Mucosa of stomach (tissue), 1 donor: Measurements from ENCODE around the gene HNRNPC.
"Not testable (repeated sequence)": the region's sequence is repeated elsewhere in the genome, so short reads cannot be mapped to it uniquely, and the experiment has no call there.

Experiments used
- H3K27me3 ChIP-seq: one replicate; pipeline ENCODE4 v1.7.0; 2013; ENCODE audit warnings: mild to moderate bottlenecking, low read length; ENCODE audit not compliant: control insufficient read depth, insufficient read depth
- H3K36me3 ChIP-seq: one replicate; pipeline ENCODE4 v1.7.0; 2013; ENCODE audit warnings: low read length; ENCODE audit not compliant: control insufficient read depth, insufficient read depth
- H3K4me1 ChIP-seq: one replicate; pipeline ENCODE4 v1.7.0; 2013; ENCODE audit warnings: mild to moderate bottlenecking, low read length; ENCODE audit not compliant: control insufficient read depth, insufficient read depth
- H3K4me3 ChIP-seq: one replicate; pipeline ENCODE4 v1.7.0; 2013; ENCODE audit warnings: low read length
- H3K9ac ChIP-seq: one replicate; pipeline ENCODE4 v1.7.0; 2013; ENCODE audit warnings: mild to moderate bottlenecking, low read length, moderate library complexity
- H3K9me3 ChIP-seq: one replicate; pipeline ENCODE4 v1.7.0; 2013; ENCODE audit warnings: mild to moderate bottlenecking, low read length, moderate library complexity; ENCODE audit not compliant: control insufficient read depth
- donor health status: Pancreatic carcinoma.

HNRNPC gene

GRCh38 chr14:21299562-21300130, 30.4 kb upstream of the HNRNPC start:
- Histone ChIP-seq H3K36me3 (no peaks in the 10 kb centered on the region), H3K27me3 (no peaks in the 10 kb centered on the region), H3K4me1 (peaks cover 3% of the 10 kb centered on the region), H3K9ac (no peak overlapping the region), H3K9me3 (no peaks in the 10 kb centered on the region), H3K4me3 (no peak overlapping the region)

- no peaks in the 10 kb centered on the region for H3K27me3 ChIP-seq
Observed at GRCh38 chr14:21298358-21298757, 29.1 kb upstream of the HNRNPC start.

GRCh38 chr14:21294026-21294425, 24.8 kb upstream of the HNRNPC start:
- H3K27me3 ChIP-seq, H3K9ac ChIP-seq, H3K4me1 ChIP-seq, H3K4me3 ChIP-seq, H3K36me3 ChIP-seq, H3K9me3 ChIP-seq: not testable (repeated sequence)

More at GRCh38 chr14:21298358-21298757, 29.1 kb upstream of the HNRNPC start:
- Histone ChIP-seq H3K9me3 (no peaks in the 10 kb centered on the region), H3K4me1 (peaks cover 3% of the 10 kb centered on the region), H3K9ac (no peak overlapping the region), H3K36me3 (no peaks in the 10 kb centered on the region), H3K4me3 (no peak overlapping the region)

- no peak overlapping the region for H3K4me3 ChIP-seq
- H3K27me3 ChIP-seq = no peaks in the 10 kb centered on the region
- H3K36me3 ChIP-seq = no peaks in the 10 kb centered on the region
- no peak overlapping the region for H3K9ac ChIP-seq
- no peaks in the 10 kb centered on the region for H3K9me3 ChIP-seq
- H3K4me1 ChIP-seq = no peaks in the 10 kb centered on the region
Observed at GRCh38 chr14:21287168-21287567, 17.9 kb upstream of the HNRNPC start.

GRCh38 chr14:21286516-21286915, 17.3 kb upstream of the HNRNPC start:
- not testable (repeated sequence) for H3K36me3 ChIP-seq, H3K9ac ChIP-seq, H3K4me3 ChIP-seq, H3K27me3 ChIP-seq, H3K9me3 ChIP-seq, H3K4me1 ChIP-seq

- not testable (repeated sequence) for H3K27me3 ChIP-seq, H3K9ac ChIP-seq, H3K9me3 ChIP-seq, H3K4me3 ChIP-seq, H3K4me1 ChIP-seq, H3K36me3 ChIP-seq
Observed at GRCh38 chr14:21281917-21282316, 12.7 kb upstream of the HNRNPC start.

- Histone ChIP-seq H3K9ac (no peak within 1 kb of the TSS), H3K27me3 (no peaks in the 10 kb centered on the region), H3K4me3 (no peak within 1 kb of the TSS), H3K36me3 (no peaks in the 10 kb centered on the region), H3K4me1 (no peaks in the 10 kb centered on the region), H3K9me3 (no peaks in the 10 kb centered on the region)
Observed at GRCh38 chr14:21279783-21280182, 10.5 kb upstream of the HNRNPC start, which contains the start of gene RPGRIP1. Gene RPGRIP1 (plus strand): TSS chr14:21280083. CDS start chr14:21287977, 7,894 bp downstream.

GRCh38 chr14:21278632-21279031, 9.4 kb upstream of the HNRNPC start:
- no peak overlapping the region for H3K9ac ChIP-seq
- H3K36me3 ChIP-seq = no peaks in the 10 kb centered on the region
- H3K4me3 ChIP-seq = no peak overlapping the region
- H3K4me1 ChIP-seq = no peaks in the 10 kb centered on the region
- no peaks in the 10 kb centered on the region for H3K9me3 ChIP-seq
- H3K27me3 ChIP-seq = no peaks in the 10 kb centered on the region

GRCh38 chr14:21275261-21275858, 6.1 kb upstream of the HNRNPC start:
- H3K9me3 ChIP-seq = no peaks in the 10 kb centered on the region
- no peaks in the 10 kb centered on the region for H3K27me3 ChIP-seq
- no peaks in the 10 kb centered on the region for H3K36me3 ChIP-seq
- no peak overlapping the region for H3K9ac ChIP-seq
- H3K4me3 ChIP-seq = no peak overlapping the region
- H3K4me1 ChIP-seq = no peaks in the 10 kb centered on the region

- H3K4me3 ChIP-seq, H3K36me3 ChIP-seq: not testable (repeated sequence)
Observed at GRCh38 chr14:21272661-21273060, 3.4 kb upstream of the HNRNPC start.

GRCh38 chr14:21268617-21269251, 508 bp downstream of the HNRNPC start:
- H3K4me3 ChIP-seq = peak overlapping the region; percentile 98
- no peaks in the 10 kb centered on the region for H3K27me3 ChIP-seq
- H3K9ac ChIP-seq = peak overlapping the region; percentile 100
- peaks cover 24% of the 10 kb centered on the region for H3K4me1 ChIP-seq
- no peaks in the 10 kb centered on the region for H3K36me3 ChIP-seq
- H3K9me3 ChIP-seq = no peaks in the 10 kb centered on the region

More at GRCh38 chr14:21272661-21273060, 3.4 kb upstream of the HNRNPC start:
- H3K9me3 ChIP-seq, H3K9ac ChIP-seq, H3K27me3 ChIP-seq, H3K4me1 ChIP-seq: not testable (repeated sequence)

- Histone ChIP-seq H3K9ac (peak overlapping the region; percentile 100), H3K4me1 (peaks cover 24% of the 10 kb centered on the region), H3K27me3 (no peaks in the 10 kb centered on the region), H3K4me3 (peak overlapping the region; percentile 98), H3K36me3 (no peaks in the 10 kb centered on the region), H3K9me3 (no peaks in the 10 kb centered on the region)
Observed at GRCh38 chr14:21267886-21268616, 1.2 kb downstream of the HNRNPC start.
